Right atrium auricular region (tissue), 2 donors: Measurements from ENCODE around the gene CCDC149. TPM values are rescaled to one million over a fixed set of nuclear protein-coding genes. Genes with fewer than 3 reads are reported as not detected.

ENCODE experiments used
- DNase-seq: peaks from one replicate; pipeline ENCODE4 v3.0.0-alpha.2; 2019; ENCODE audit warnings: low spot score
- H3K27ac ChIP-seq, 2 donors: fragments of 200-600 bp; sonication (generic); 1 replicate in 1 of 2; 2 replicates in 1 of 2; pipeline ENCODE4 v1.5.1; 2016 to 2019
- H3K27me3 ChIP-seq, 2 donors: fragments of 200-600 bp; sonication (generic); one replicate each; pipeline versions ENCODE4 v1.5.1 to v1.6.0; 2017 to 2019
- H3K36me3 ChIP-seq: fragments of 200-600 bp; sonication (generic); one replicate; pipeline ENCODE4 v1.5.1; 2016
- H3K4me1 ChIP-seq, 2 donors: fragments of 200-600 bp; sonication (generic); one replicate each; pipeline versions ENCODE4 v1.5.1 to v1.6.0; 2017 to 2019
- H3K4me3 ChIP-seq, 2 donors: fragments of 200-600 bp; sonication (generic); 1 replicate in 1 of 2; 2 replicates in 1 of 2; pipeline ENCODE4 v1.5.1; 2017 to 2019; ENCODE audit warnings: mild to moderate bottlenecking in 1 of 2, moderate library complexity in 1 of 2
- H3K9me3 ChIP-seq, 2 donors: fragments of 200-600 bp; sonication (generic); one replicate each; pipeline ENCODE4 v1.5.1; 2019
- CTCF ChIP-seq, 2 donors: fragments of 200-600 bp; sonication (generic); IDR thresholded peaks; one replicate each; pipeline ENCODE4 v1.5.1; 2019; ENCODE audit warnings: antibody characterized with exemption in 2 of 2
- total RNA-seq, 2 donors: library from RNA; depleted of rRNA; stranded (reverse); fragments of >200 nt; gene quantifications; one replicate each; pipeline ENCODE4 v1.1.0, GENCODE V29; 2016

The CCDC149 gene
- total RNA-seq, 2 donors from 2014 or later: 6.7 to 7.0 TPM

GRCh38 chr4:24862073-24862751 lies 50.6 kb downstream of the CCDC149 start:
- H3K4me1 ChIP-seq: peaks cover 0 to 20% of the 10 kb centered on the region in 2 donors
- TF ChIP-seq CTCF (IDR thresholded peaks at IDR 0.05): no peak
- no peak overlapping the region for H3K4me3 ChIP-seq
- no peak overlapping the region for H3K27ac ChIP-seq
- peaks cover 7% of the 10 kb centered on the region for H3K36me3 ChIP-seq
- peaks cover 13 to 20% of the 10 kb centered on the region in 2 donors for H3K9me3 ChIP-seq
- no peaks in the 10 kb centered on the region for H3K27me3 ChIP-seq
- DNase-seq: no peak

GRCh38 chr4:24858550-24858949 lies 54.3 kb downstream of the CCDC149 start:
- Histone ChIP-seq H3K27me3 (no peaks in the 10 kb centered on the region), H3K9me3 (peaks cover 0 to 4% of the 10 kb centered on the region in 2 donors), H3K4me3 (no peak overlapping the region), H3K4me1 (peaks cover 0 to 30% of the 10 kb centered on the region in 2 donors), H3K27ac (peak overlapping the region; percentile 38 to 66), H3K36me3 (peaks cover 5% of the 10 kb centered on the region)
- DNase-seq: no peak
- no peak for TF ChIP-seq CTCF (IDR thresholded peaks at IDR 0.05)

GRCh38 chr4:24858026-24858425 lies 54.8 kb downstream of the CCDC149 start:
- H3K4me1 ChIP-seq: peaks cover 0 to 30% of the 10 kb centered on the region in 2 donors

GRCh38 chr4:24856586-24856985 lies 56.3 kb downstream of the CCDC149 start:
- no peak for TF ChIP-seq CTCF (IDR thresholded peaks at IDR 0.05)
- Histone ChIP-seq H3K27ac (no peak overlapping the region), H3K4me1 (peaks cover 0 to 30% of the 10 kb centered on the region in 2 donors), H3K27me3 (no peaks in the 10 kb centered on the region), H3K36me3 (no peaks in the 10 kb centered on the region), H3K9me3 (no peaks in the 10 kb centered on the region), H3K4me3 (no peak overlapping the region)
- no peak for DNase-seq

More at GRCh38 chr4:24858026-24858425, 54.8 kb downstream of the CCDC149 start:
- Histone ChIP-seq H3K36me3 (no peaks in the 10 kb centered on the region), H3K27me3 (no peaks in the 10 kb centered on the region), H3K9me3 (no peaks in the 10 kb centered on the region), H3K4me3 (no peak overlapping the region), H3K27ac (peak overlapping the region; percentile 38 to 66)
- TF ChIP-seq CTCF (IDR thresholded peaks at IDR 0.05): no peak
- no peak for DNase-seq

DNA sequence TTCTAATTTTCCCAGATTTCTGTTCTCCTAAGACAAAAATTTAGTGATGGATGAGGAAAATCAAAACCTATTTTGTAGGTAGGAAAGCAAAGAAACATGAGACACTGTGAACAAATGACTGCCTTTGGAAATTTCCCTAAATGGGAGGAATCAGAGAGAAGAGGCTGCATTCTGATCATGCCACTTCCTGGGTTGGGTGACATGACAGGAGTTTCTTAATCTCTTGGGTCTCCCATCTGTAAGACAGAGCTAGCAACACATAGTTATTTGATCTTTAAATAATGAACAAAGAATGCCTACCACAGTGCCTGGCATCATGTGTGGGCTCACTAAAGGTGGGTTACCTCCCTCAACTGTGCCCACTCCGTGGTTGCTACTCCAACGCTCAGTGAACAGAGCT lies 57.1 kb downstream of the CCDC149 start:
- DNase-seq: no peak
- Histone ChIP-seq H3K4me1 (peaks cover 0 to 30% of the 10 kb centered on the region in 2 donors), H3K4me3 (no peak overlapping the region), H3K9me3 (no peaks in the 10 kb centered on the region), H3K27me3 (no peaks in the 10 kb centered on the region), H3K36me3 (no peaks in the 10 kb centered on the region), H3K27ac (no peak overlapping the region)
- no peak for TF ChIP-seq CTCF (IDR thresholded peaks at IDR 0.05)

GRCh38 chr4:24853142-24853541 lies 59.7 kb downstream of the CCDC149 start:
- H3K27ac ChIP-seq: no peak overlapping the region
- no peaks in the 10 kb centered on the region for H3K36me3 ChIP-seq
- peaks cover 0 to 19% of the 10 kb centered on the region in 2 donors for H3K4me1 ChIP-seq
- DNase-seq: no peak
- H3K27me3 ChIP-seq: no peaks in the 10 kb centered on the region
- H3K9me3 ChIP-seq: no peaks in the 10 kb centered on the region
- no peak overlapping the region for H3K4me3 ChIP-seq
- TF ChIP-seq CTCF (IDR thresholded peaks at IDR 0.05): no peak
